ENCODE results near the gene DLG2. TPM values are rescaled to one million over a fixed set of nuclear protein-coding genes. Genes with fewer than 3 reads are reported as not detected.

Gene DLG2
- total and polyA plus RNA-seq, 2 of the 8 experiments (the other 6 are each of a cell fraction or from before 2014, with no cell fraction given) = 1.7 to 14.3 TPM

DNA sequence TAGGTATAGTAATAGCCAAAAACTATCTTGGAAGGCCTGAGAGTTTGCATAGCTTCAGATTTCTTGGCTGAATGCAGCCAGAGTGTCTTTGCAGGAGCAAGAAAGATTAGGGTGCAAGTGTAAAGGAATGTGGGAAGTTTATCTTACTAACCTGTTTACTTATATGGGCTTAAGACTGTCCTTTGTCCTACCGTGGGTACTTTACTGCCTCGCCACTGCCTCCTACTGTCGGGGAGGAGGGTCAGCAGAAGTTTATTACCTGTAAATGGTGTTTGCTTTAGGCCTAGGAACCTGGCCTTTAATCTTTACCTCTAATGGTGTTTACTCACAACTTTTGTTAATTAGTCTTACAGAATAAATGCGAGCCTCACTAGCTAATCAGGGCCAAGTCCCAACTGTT is 633.8 kb downstream of the DLG2 start:
- ChIA-PET CTCF (ENCODE audit: partially characterized antibody) (interaction anchor here (1.0 to 4.8 kb wide), 20 partner anchors 9 to 597 kb away, joined by 3 to 25 read pairs (median 5); no protein-coding TSS in a partner anchor), POLR2A (ENCODE audit: partially characterized antibody) (no interaction called here)
- H3K4ac ChIP-seq (replicated peaks; ENCODE audit: insufficient read length, low read depth, low read length) = no peak overlapping the region
- peaks cover 0 to 2% (median 0%) of the 10 kb centered on the region in 4 experiments; a peak in 1 of 7 replicates for H3K4me1 ChIP-seq (replicated peaks in 1 of 4; ENCODE audit: control insufficient read depth in 3 of 4, insufficient read depth in 4 of 4, low read length in 3 of 4)
- no peak overlapping the region for H3K27ac ChIP-seq (ENCODE audit: low read depth, low read length)
- H2BK120ac ChIP-seq (replicated peaks; ENCODE audit: low read depth, low read length) = no peak overlapping the region
- no peak overlapping the region for H2BK15ac ChIP-seq (ENCODE audit: low read length)
- H4K8ac ChIP-seq (ENCODE audit: extremely low read depth, insufficient read depth, low read length) = no peak overlapping the region
- no peak overlapping the region for H4K91ac ChIP-seq (replicated peaks; ENCODE audit: insufficient read length, low read length)
- no peaks in the 10 kb centered on the region for H4K20me1 ChIP-seq (replicated peaks in 1 of 2; ENCODE audit: control insufficient read depth in 1 of 2, insufficient read depth in 2 of 2, low read length in 2 of 2)
- no peaks in the 10 kb centered on the region for H3K79me2 ChIP-seq (ENCODE audit: control insufficient read depth in 1 of 2, insufficient read depth in 2 of 2, low read length in 2 of 2)
- no peak overlapping the region for H3K56ac ChIP-seq (replicated peaks; ENCODE audit: insufficient read length, low read depth, low read length)
- no peaks in the 10 kb centered on the region; a peak in 1 of 8 replicates for H3K36me3 ChIP-seq (ENCODE audit: control insufficient read depth in 2 of 4, insufficient read depth in 4 of 4, low read length in 3 of 4)
- peak; percentile 7 to 63 for DNase-seq (ENCODE audit: low read depth in 1 of 2, low spot score in 2 of 2)
- H2BK12ac ChIP-seq (ENCODE audit: low read depth, low read length) = 0 out of 2 replicates have a peak overlapping the region, but pooled peaks have one; percentile 68
- no peaks in the 10 kb centered on the region for H3K27me3 ChIP-seq (replicated peaks in 1 of 4; ENCODE audit: control insufficient read depth in 3 of 4, extremely low read depth in 1 of 4, insufficient read depth in 3 of 4, low read length in 3 of 4)
- no peaks in the 10 kb centered on the region for H3K9me3 ChIP-seq (ENCODE audit: insufficient read depth in 2 of 2, low read depth in 1 of 2, low read length in 1 of 2)
- TF ChIP-seq RAD21 (IDR thresholded peaks at IDR 0.05 in 1 of 2, conservative IDR thresholded peaks at IDR 0.05 in 1 of 2; ENCODE audit: low read depth in 2 of 2, low read length in 2 of 2) (peak; percentile 75 to 76), CHD1 (IDR thresholded peaks at IDR 0.05; ENCODE audit: low read depth, low read length) (no peak), CTCF (IDR thresholded peaks at IDR 0.05; ENCODE audit: control extremely low read depth in 1 of 3, insufficient read depth in 1 of 3, low read depth in 1 of 3, low read length in 3 of 3) (peak; percentile 60 to 74 (median 66))
- peak; percentile 86 for FAIRE-seq
- 34% methylated on average over 4 of the region's 4 CpGs; no CpG with 5 or more reads in 1 of the 2 experiments for WGBS, 2 experiments (ENCODE audit: extremely low coverage in 1 of 2, insufficient coverage in 1 of 2, insufficient read length in 1 of 2, insufficient replicate concordance in 2 of 2, low coverage in 1 of 2, low lambda C conversion rate in 2 of 2, missing lambda C conversion rate in 1 of 2)
- H3K79me1 ChIP-seq (ENCODE audit: low read depth, low read length) = no peaks in the 10 kb centered on the region
- no peak overlapping the region for H2BK20ac ChIP-seq (ENCODE audit: low read length)
- H3K4me2 ChIP-seq (ENCODE audit: insufficient read depth in 1 of 2, low read depth in 2 of 2, low read length in 2 of 2) = no peak overlapping the region
- no peak overlapping the region for H3K9ac ChIP-seq (replicated peaks in 1 of 4; ENCODE audit: extremely low read depth in 1 of 4, low read depth in 3 of 4, low read length in 3 of 4)
- no peak overlapping the region for H2AFZ ChIP-seq (ENCODE audit: low read length)
- no peak overlapping the region for H2BK5ac ChIP-seq (ENCODE audit: low read depth, low read length)
- H3K4me3 ChIP-seq (ENCODE audit: extremely low read depth in 1 of 4, insufficient read depth in 2 of 4, low read depth in 3 of 4, low read length in 4 of 4) = no peak overlapping the region
- no peak overlapping the region for H3K23ac ChIP-seq (ENCODE audit: insufficient read length)
- H3K18ac ChIP-seq (ENCODE audit: extremely low read depth, low read length) = peak overlapping the region; percentile 32
- no peak overlapping the region for H2AK5ac ChIP-seq (ENCODE audit: low read depth, low read length)
- no peak overlapping the region for H4K5ac ChIP-seq (ENCODE audit: insufficient read length, low read depth, low read length)
- H3K14ac ChIP-seq (ENCODE audit: insufficient read length) = no peak overlapping the region
- no peaks in the 10 kb centered on the region for H3K23me2 ChIP-seq (ENCODE audit: low read depth, low read length)
